Activated naive CD8-positive, alpha-beta T cell treated with anti-CD3 and anti-CD28 coated beads, Interleukin-2, amount 50 U/mL, for 24 hours (primary cell): ENCODE results near the gene LRRC18.

Experiments
- ATAC-seq: fragments of 150-1000 bp; cut with Tn5 transposase; one replicate; pipeline ENCODE4 v1.10.0; 2021
- DNase-seq: peaks from one replicate; pipeline ENCODE4 v3.0.0; 2021
- H3K27ac Mint-ChIP-seq: one replicate; pipeline ENCODE4 v1.8.0; 2021; ENCODE audit warnings: mild to moderate bottlenecking, mixed read lengths
- H3K27me3 Mint-ChIP-seq: one replicate; pipeline ENCODE4 v1.8.0; 2021; ENCODE audit warnings: mixed read lengths
- H3K36me3 Mint-ChIP-seq: one replicate; pipeline ENCODE4 v1.8.0; 2021; ENCODE audit warnings: low read depth, mixed read lengths
- H3K4me1 Mint-ChIP-seq: one replicate; pipeline ENCODE4 v1.8.0; 2021; ENCODE audit warnings: mixed read lengths
- H3K4me3 Mint-ChIP-seq: one replicate; pipeline ENCODE4 v1.8.0; 2021; ENCODE audit warnings: mild to moderate bottlenecking, moderate library complexity, mixed read lengths
- H3K9me3 Mint-ChIP-seq: one replicate; pipeline ENCODE4 v1.8.0; 2021; ENCODE audit warnings: mixed read lengths

LRRC18 gene

GRCh38 chr10:48938990-48939536, 577 bp downstream of the LRRC18 start:
- no peaks in the 10 kb centered on the region for H3K4me1 Mint-ChIP-seq
- H3K27me3 Mint-ChIP-seq: no peaks in the 10 kb centered on the region
- H3K27ac Mint-ChIP-seq: no peak overlapping the region
- no peaks in the 10 kb centered on the region for H3K9me3 Mint-ChIP-seq
- ATAC-seq (no peak), DNase-seq (no peak)
- no peak overlapping the region for H3K4me3 Mint-ChIP-seq
- H3K36me3 Mint-ChIP-seq: no peaks in the 10 kb centered on the region

GRCh38 chr10:48938281-48938680, 1.4 kb downstream of the LRRC18 start:
- no peak overlapping the region for H3K27ac Mint-ChIP-seq
- ATAC-seq: no peak
- no peaks in the 10 kb centered on the region for H3K9me3 Mint-ChIP-seq
- H3K4me3 Mint-ChIP-seq: no peak overlapping the region
- no peaks in the 10 kb centered on the region for H3K36me3 Mint-ChIP-seq
- no peak for DNase-seq
- no peaks in the 10 kb centered on the region for H3K4me1 Mint-ChIP-seq
- no peaks in the 10 kb centered on the region for H3K27me3 Mint-ChIP-seq

GRCh38 chr10:48937796-48938195, 1.8 kb downstream of the LRRC18 start:
- Mint-ChIP-seq H3K36me3 (no peaks in the 10 kb centered on the region), H3K27ac (no peak overlapping the region), H3K4me3 (no peak overlapping the region), H3K9me3 (no peaks in the 10 kb centered on the region), H3K4me1 (no peaks in the 10 kb centered on the region), H3K27me3 (no peaks in the 10 kb centered on the region)
- DNase-seq: no peak
- ATAC-seq: no peak

- H3K9me3 Mint-ChIP-seq: no peaks in the 10 kb centered on the region
- H3K27me3 Mint-ChIP-seq: no peaks in the 10 kb centered on the region
- no peaks in the 10 kb centered on the region for H3K4me1 Mint-ChIP-seq
- no peaks in the 10 kb centered on the region for H3K36me3 Mint-ChIP-seq
- H3K27ac Mint-ChIP-seq: no peak overlapping the region
- no peak for DNase-seq
- no peak overlapping the region for H3K4me3 Mint-ChIP-seq
- ATAC-seq: no peak
These were observed 4.1 kb downstream of the LRRC18 start for GRCh38 chr10:48935577-48935976.

- Mint-ChIP-seq H3K4me1 (no peaks in the 10 kb centered on the region), H3K27ac (no peak overlapping the region), H3K4me3 (no peak overlapping the region), H3K9me3 (no peaks in the 10 kb centered on the region), H3K27me3 (no peaks in the 10 kb centered on the region), H3K36me3 (no peaks in the 10 kb centered on the region)
- ATAC-seq (no peak), DNase-seq (no peak)
These were observed 4.8 kb downstream of the LRRC18 start for GRCh38 chr10:48934672-48935501.

- peaks cover 2% of the 10 kb centered on the region for H3K27me3 Mint-ChIP-seq
- H3K4me3 Mint-ChIP-seq: no peak overlapping the region
- no peaks in the 10 kb centered on the region for H3K4me1 Mint-ChIP-seq
- ATAC-seq (no peak), DNase-seq (no peak)
- H3K36me3 Mint-ChIP-seq: no peaks in the 10 kb centered on the region
- H3K9me3 Mint-ChIP-seq: no peaks in the 10 kb centered on the region
- H3K27ac Mint-ChIP-seq: no peak overlapping the region
These were observed 6.6 kb downstream of the LRRC18 start for GRCh38 chr10:48932831-48933664.

- DNase-seq (no peak), ATAC-seq (no peak)
- no peaks in the 10 kb centered on the region for H3K36me3 Mint-ChIP-seq
- no peak overlapping the region for H3K4me3 Mint-ChIP-seq
- H3K4me1 Mint-ChIP-seq: no peaks in the 10 kb centered on the region
- H3K9me3 Mint-ChIP-seq: no peaks in the 10 kb centered on the region
- H3K27ac Mint-ChIP-seq: no peak overlapping the region
- peaks cover 2% of the 10 kb centered on the region for H3K27me3 Mint-ChIP-seq
These were observed 8.5 kb downstream of the LRRC18 start for GRCh38 chr10:48931188-48931587.

GRCh38 chr10:48929413-48929990, 10.1 kb downstream of the LRRC18 start:
- no peak for DNase-seq
- no peak overlapping the region for H3K27ac Mint-ChIP-seq
- no peaks in the 10 kb centered on the region for H3K9me3 Mint-ChIP-seq
- H3K36me3 Mint-ChIP-seq: no peaks in the 10 kb centered on the region
- H3K4me1 Mint-ChIP-seq: no peaks in the 10 kb centered on the region
- no peak overlapping the region for H3K4me3 Mint-ChIP-seq
- peaks cover 2% of the 10 kb centered on the region for H3K27me3 Mint-ChIP-seq
- no peak for ATAC-seq

GRCh38 chr10:48926764-48927540, 12.7 kb downstream of the LRRC18 start:
- Mint-ChIP-seq H3K9me3 (no peaks in the 10 kb centered on the region), H3K4me3 (no peak overlapping the region), H3K27ac (no peak overlapping the region), H3K4me1 (no peaks in the 10 kb centered on the region), H3K36me3 (no peaks in the 10 kb centered on the region), H3K27me3 (peaks cover 2% of the 10 kb centered on the region)
- no peak for ATAC-seq
- DNase-seq: no peak

GRCh38 chr10:48926255-48926654, 13.4 kb downstream of the LRRC18 start:
- Mint-ChIP-seq H3K27ac (no peak overlapping the region), H3K27me3 (peaks cover 2% of the 10 kb centered on the region), H3K9me3 (no peaks in the 10 kb centered on the region), H3K4me1 (no peaks in the 10 kb centered on the region), H3K36me3 (no peaks in the 10 kb centered on the region), H3K4me3 (no peak overlapping the region)
- ATAC-seq (no peak), DNase-seq (no peak)

GRCh38 chr10:48924988-48925387, 14.7 kb downstream of the LRRC18 start:
- Mint-ChIP-seq H3K27me3 (peaks cover 2% of the 10 kb centered on the region), H3K36me3 (no peaks in the 10 kb centered on the region), H3K27ac (no peak overlapping the region), H3K4me1 (no peaks in the 10 kb centered on the region), H3K9me3 (no peaks in the 10 kb centered on the region), H3K4me3 (no peak overlapping the region)
- no peak for DNase-seq
- ATAC-seq: no peak

- DNase-seq (no peak), ATAC-seq (no peak)
- Mint-ChIP-seq H3K4me1 (no peaks in the 10 kb centered on the region), H3K4me3 (no peak overlapping the region), H3K36me3 (no peaks in the 10 kb centered on the region), H3K27me3 (no peaks in the 10 kb centered on the region), H3K27ac (no peak overlapping the region), H3K9me3 (no peaks in the 10 kb centered on the region)
These were observed 15.9 kb downstream of the LRRC18 start for GRCh38 chr10:48923748-48924147.

GRCh38 chr10:48913674-48914073, 26.0 kb downstream of the LRRC18 start:
- no peak for ATAC-seq
- Mint-ChIP-seq H3K9me3 (no peaks in the 10 kb centered on the region), H3K4me3 (no peak overlapping the region), H3K36me3 (no peaks in the 10 kb centered on the region), H3K27ac (no peak overlapping the region), H3K27me3 (no peaks in the 10 kb centered on the region), H3K4me1 (no peaks in the 10 kb centered on the region)
- no peak for DNase-seq

- H3K27ac Mint-ChIP-seq: no peak overlapping the region
- H3K9me3 Mint-ChIP-seq: no peaks in the 10 kb centered on the region
- ATAC-seq (no peak), DNase-seq (no peak)
- no peaks in the 10 kb centered on the region for H3K36me3 Mint-ChIP-seq
- no peak overlapping the region for H3K4me3 Mint-ChIP-seq
- H3K4me1 Mint-ChIP-seq: no peaks in the 10 kb centered on the region
- H3K27me3 Mint-ChIP-seq: no peaks in the 10 kb centered on the region
These were observed 29.1 kb downstream of the LRRC18 start for GRCh38 chr10:48910548-48910947.
